ENCODE measurements around the gene ADD2.

DNA sequence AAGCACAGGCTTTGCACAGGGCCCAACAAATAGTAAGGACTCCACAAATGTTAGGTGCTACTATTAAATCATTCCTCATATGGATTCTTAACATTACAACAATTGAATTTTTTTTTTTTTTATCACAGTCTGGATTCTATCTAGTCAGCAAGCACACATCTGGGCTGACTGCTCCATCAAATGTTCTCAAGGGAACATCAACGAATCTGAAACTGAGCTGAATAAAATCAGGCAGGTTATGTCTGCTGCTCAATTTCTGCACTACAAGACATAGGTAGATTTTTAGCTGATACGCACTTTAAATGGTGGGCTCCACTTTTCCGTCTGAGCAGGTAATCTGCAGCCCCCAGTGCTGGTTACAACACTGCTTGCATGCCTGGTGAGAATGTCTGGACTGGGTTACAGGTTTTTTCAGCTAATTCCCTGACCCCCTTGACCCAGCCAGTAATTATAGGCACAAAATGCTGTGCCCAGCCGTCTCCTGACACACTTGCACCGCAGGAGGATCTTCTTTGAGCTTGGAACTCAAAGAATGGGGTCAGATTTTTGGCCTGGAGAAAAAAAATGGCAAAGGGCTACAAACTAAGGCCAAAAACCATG lies 44.6 kb downstream of the ADD2 start:
- TF ChIP-seq, protein P1, sequence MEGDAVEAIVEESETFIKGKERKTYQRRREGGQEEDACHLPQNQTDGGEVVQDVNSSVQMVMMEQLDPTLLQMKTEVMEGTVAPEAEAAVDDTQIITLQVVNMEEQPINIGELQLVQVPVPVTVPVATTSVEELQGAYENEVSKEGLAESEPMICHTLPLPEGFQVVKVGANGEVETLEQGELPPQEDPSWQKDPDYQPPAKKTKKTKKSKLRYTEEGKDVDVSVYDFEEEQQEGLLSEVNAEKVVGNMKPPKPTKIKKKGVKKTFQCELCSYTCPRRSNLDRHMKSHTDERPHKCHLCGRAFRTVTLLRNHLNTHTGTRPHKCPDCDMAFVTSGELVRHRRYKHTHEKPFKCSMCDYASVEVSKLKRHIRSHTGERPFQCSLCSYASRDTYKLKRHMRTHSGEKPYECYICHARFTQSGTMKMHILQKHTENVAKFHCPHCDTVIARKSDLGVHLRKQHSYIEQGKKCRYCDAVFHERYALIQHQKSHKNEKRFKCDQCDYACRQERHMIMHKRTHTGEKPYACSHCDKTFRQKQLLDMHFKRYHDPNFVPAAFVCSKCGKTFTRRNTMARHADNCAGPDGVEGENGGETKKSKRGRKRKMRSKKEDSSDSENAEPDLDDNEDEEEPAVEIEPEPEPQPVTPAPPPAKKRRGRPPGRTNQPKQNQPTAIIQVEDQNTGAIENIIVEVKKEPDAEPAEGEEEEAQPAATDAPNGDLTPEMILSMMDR (IDR thresholded peaks at IDR 0.05; ENCODE audit: insufficient read depth, low read depth, low read length): no peak
- TF ChIP-seq EZH2 (IDR thresholded peaks at IDR 0.05; ENCODE audit: insufficient read depth, low read length): no peak
